ENCODE results near the gene FTSJ3. TPM values are rescaled to one million over a fixed set of nuclear protein-coding genes. Genes with fewer than 3 reads are reported as not detected.

Gene FTSJ3
- total and polyA plus RNA-seq, 4 donors = 10.5 to 31.1 (median 19.2) TPM

DNA sequence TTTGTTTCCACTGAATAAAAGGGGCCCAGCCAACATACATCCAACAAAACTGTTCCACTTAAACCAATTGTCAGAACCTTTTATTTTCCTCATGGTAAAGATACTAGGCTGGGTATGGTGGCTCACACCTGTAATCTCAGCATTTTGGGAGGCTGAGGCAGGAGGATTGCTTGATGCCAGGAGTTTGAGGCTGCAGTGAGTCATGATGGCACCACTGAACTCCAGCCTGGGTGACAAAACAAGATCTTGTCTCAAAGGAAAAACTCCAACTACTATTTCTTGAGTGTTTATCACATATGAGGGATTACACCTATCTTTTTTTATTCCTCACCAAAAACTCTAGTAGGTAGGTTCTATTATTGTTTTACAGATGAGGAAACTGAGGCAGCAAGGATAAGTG lies 4.9 kb downstream of the FTSJ3 start (continued):
- no peak for TF ChIP-seq HNF4G (IDR thresholded peaks at IDR 0.05)
- TF ChIP-seq, protein P1, sequence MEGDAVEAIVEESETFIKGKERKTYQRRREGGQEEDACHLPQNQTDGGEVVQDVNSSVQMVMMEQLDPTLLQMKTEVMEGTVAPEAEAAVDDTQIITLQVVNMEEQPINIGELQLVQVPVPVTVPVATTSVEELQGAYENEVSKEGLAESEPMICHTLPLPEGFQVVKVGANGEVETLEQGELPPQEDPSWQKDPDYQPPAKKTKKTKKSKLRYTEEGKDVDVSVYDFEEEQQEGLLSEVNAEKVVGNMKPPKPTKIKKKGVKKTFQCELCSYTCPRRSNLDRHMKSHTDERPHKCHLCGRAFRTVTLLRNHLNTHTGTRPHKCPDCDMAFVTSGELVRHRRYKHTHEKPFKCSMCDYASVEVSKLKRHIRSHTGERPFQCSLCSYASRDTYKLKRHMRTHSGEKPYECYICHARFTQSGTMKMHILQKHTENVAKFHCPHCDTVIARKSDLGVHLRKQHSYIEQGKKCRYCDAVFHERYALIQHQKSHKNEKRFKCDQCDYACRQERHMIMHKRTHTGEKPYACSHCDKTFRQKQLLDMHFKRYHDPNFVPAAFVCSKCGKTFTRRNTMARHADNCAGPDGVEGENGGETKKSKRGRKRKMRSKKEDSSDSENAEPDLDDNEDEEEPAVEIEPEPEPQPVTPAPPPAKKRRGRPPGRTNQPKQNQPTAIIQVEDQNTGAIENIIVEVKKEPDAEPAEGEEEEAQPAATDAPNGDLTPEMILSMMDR (IDR thresholded peaks at IDR 0.05; ENCODE audit: low read depth, low read length, missing input control) = no peak
- TF ChIP-seq TAF1 (conservative IDR thresholded peaks at IDR 0.05) = no peak
- TF ChIP-seq SP1 (IDR thresholded peaks at IDR 0.05) = no peak
- no peak for TF ChIP-seq GABPA (IDR thresholded peaks at IDR 0.05 in 1 of 2, conservative IDR thresholded peaks at IDR 0.05 in 1 of 2)
- no peak for TF ChIP-seq YY1 (IDR thresholded peaks at IDR 0.05)
- TF ChIP-seq HNF4A (conservative IDR thresholded peaks at IDR 0.05) = no peak

DNA sequence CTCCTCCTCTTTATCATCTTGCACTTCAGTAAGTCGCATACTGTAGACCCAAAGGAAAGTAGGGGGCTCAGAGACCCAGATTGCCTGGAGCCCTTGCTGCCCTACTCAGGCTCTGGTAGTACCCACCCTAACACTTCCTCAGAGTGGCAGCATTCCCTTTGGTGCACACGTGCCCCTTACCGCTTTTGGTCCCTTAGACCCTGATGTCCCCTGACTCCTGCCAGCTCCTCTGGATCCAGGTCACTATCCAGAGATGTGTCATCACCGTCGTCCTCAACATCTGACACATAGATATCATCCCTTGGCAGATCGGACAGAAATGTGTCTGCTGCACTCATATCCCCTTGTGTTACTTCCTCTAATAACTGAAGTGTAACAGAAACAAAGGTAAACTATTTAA lies 5.7 kb downstream of the FTSJ3 start:
- no peaks in the 10 kb centered on the region for H3K27me3 ChIP-seq (ENCODE audit: control insufficient read depth in 4 of 4, insufficient read depth in 4 of 4, low read length in 3 of 4)
- DNase-seq (ENCODE audit: low spot score) = no peak
- H3K9me3 ChIP-seq (ENCODE audit: control insufficient read depth in 4 of 4, low read length in 3 of 4) = no peaks in the 10 kb centered on the region
- peaks cover 11 to 81% (median 62%) of the 10 kb centered on the region in 4 donors for H3K36me3 ChIP-seq (ENCODE audit: control insufficient read depth in 4 of 4, insufficient read depth in 3 of 4, low read depth in 1 of 4, low read length in 3 of 4)
- 84% methylated on average over 6 of the region's 6 CpGs for WGBS
- H3K27ac ChIP-seq (ENCODE audit: low read depth in 1 of 2, low read length in 2 of 2) = no peak overlapping the region
- peaks cover 0 to 25% (median 24%) of the 10 kb centered on the region in 4 donors for H3K4me1 ChIP-seq (ENCODE audit: control insufficient read depth in 4 of 4, insufficient read depth in 4 of 4, low read length in 3 of 4)
- no peak for TF ChIP-seq HNF4G (IDR thresholded peaks at IDR 0.05)
- TF ChIP-seq ATF3 (IDR thresholded peaks at IDR 0.05) = no peak
- no peak for TF ChIP-seq FOXA1 (IDR thresholded peaks at IDR 0.05)
- no peak for TF ChIP-seq EGR1 (IDR thresholded peaks at IDR 0.05; ENCODE audit: low read depth in 2 of 2)
- no peak for TF ChIP-seq JUND (IDR thresholded peaks at IDR 0.05)
- no peak for TF ChIP-seq NR2F2 (IDR thresholded peaks at IDR 0.05)
- TF ChIP-seq TAF1 (conservative IDR thresholded peaks at IDR 0.05) = no peak
- TF ChIP-seq GABPA (IDR thresholded peaks at IDR 0.05 in 1 of 2, conservative IDR thresholded peaks at IDR 0.05 in 1 of 2) = no peak
- TF ChIP-seq HNF4A (conservative IDR thresholded peaks at IDR 0.05) = no peak
- no peak for TF ChIP-seq RAD21 (IDR thresholded peaks at IDR 0.05)
- TF ChIP-seq FOXA2 (IDR thresholded peaks at IDR 0.05) = no peak
- TF ChIP-seq, protein P1 (IDR thresholded peaks at IDR 0.05; ENCODE audit: low read depth, low read length, missing input control) = no peak
- no peak for TF ChIP-seq ZBTB33 (IDR thresholded peaks at IDR 0.05)
- no peak for TF ChIP-seq YY1 (IDR thresholded peaks at IDR 0.05)
- TF ChIP-seq, protein P2, sequence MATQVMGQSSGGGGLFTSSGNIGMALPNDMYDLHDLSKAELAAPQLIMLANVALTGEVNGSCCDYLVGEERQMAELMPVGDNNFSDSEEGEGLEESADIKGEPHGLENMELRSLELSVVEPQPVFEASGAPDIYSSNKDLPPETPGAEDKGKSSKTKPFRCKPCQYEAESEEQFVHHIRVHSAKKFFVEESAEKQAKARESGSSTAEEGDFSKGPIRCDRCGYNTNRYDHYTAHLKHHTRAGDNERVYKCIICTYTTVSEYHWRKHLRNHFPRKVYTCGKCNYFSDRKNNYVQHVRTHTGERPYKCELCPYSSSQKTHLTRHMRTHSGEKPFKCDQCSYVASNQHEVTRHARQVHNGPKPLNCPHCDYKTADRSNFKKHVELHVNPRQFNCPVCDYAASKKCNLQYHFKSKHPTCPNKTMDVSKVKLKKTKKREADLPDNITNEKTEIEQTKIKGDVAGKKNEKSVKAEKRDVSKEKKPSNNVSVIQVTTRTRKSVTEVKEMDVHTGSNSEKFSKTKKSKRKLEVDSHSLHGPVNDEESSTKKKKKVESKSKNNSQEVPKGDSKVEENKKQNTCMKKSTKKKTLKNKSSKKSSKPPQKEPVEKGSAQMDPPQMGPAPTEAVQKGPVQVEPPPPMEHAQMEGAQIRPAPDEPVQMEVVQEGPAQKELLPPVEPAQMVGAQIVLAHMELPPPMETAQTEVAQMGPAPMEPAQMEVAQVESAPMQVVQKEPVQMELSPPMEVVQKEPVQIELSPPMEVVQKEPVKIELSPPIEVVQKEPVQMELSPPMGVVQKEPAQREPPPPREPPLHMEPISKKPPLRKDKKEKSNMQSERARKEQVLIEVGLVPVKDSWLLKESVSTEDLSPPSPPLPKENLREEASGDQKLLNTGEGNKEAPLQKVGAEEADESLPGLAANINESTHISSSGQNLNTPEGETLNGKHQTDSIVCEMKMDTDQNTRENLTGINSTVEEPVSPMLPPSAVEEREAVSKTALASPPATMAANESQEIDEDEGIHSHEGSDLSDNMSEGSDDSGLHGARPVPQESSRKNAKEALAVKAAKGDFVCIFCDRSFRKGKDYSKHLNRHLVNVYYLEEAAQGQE (IDR thresholded peaks at IDR 0.05) = no peak
- no peak overlapping the region for H3K9ac ChIP-seq (ENCODE audit: low read depth in 1 of 2, low read length in 2 of 2)
- H3K4me3 ChIP-seq (ENCODE audit: low read depth in 1 of 3, low read length in 3 of 3) = no peak overlapping the region
